A172 (cell line): Measurements from ENCODE around the gene RCAN1. TPM values are rescaled to one million over a fixed set of nuclear protein-coding genes. Genes with fewer than 3 reads are reported as not detected.

ENCODE experiments used
- DNase-seq: peaks from one replicate; pipeline ENCODE4 v3.0.0-alpha.2; 2015; ENCODE audit warnings: low spot score
- total RNA-seq: library from RNA; depleted of rRNA; stranded (reverse); fragments of >200 nt; shearing (Covaris generic); gene quantifications from 2 replicates; pipeline ENCODE4 v1.2.3, GENCODE V29; 2014

The RCAN1 gene
- total RNA-seq, 1 experiment from 2014 or later, result 61.5 TPM

- peak; percentile 69 for DNase-seq
Observed at GRCh38 chr21:34599534-34600101, 15.3 kb downstream of the RCAN1 start.

- peak; percentile 75 for DNase-seq
Observed at GRCh38 chr21:34598931-34599400, 15.9 kb downstream of the RCAN1 start.

DNA sequence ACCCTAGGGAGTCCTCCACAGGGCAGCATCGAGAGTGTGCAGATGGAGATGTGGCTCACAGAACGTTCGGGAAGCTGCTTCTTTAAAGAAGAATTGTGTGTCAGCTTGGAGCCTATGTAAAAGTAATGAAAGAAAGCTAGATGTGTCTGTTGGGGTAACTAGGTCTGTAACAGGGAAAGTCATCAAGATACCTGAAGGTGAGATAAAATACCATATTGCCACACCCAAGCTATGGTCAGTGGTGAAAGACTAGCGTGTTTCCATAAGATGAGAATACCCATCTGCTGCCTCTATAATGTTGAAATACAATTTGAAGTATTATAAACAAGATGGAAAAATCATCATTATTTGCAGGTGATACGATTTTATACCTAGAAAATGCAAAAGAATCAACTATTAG lies 17.5 kb downstream of the RCAN1 start:
- no peak for DNase-seq

DNA sequence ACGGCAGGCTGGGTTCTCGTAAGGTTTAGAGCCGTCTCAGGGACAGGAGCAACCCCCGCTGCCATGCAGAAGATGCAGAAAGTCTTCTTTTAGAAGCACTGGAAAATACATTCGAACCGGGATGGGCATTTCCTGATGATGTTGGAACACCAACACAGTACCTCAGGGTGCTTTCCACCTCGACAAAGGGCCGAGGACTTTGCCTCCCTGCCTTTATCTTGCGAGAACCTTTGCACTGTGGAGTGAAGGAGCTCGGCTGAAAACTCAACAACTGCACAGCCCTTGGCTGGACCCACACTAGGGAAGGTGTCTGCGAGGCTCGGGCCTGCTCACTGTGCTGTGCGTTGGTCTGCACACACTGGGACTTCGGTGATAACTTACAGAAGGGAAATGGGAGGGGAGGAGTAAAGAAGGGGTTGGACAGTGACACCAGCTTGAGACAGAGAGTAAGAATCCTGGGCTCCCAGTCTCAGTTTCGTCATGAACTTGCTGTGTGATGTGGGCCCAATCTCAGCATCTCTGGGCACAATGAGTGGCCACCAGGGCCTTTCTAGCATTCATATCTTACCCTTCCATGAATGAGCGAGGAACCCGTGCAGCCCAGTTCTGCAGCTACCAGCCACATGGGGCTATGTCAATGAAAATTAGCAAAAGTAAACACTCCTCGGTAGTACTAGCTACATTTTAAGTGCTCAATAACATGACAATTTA lies 18.2 kb downstream of the RCAN1 start:
- no peak for DNase-seq

GRCh38 chr21:34595457-34595856 lies 19.5 kb downstream of the RCAN1 start:
- DNase-seq, result no peak

- DNase-seq, result no peak
Observed at GRCh38 chr21:34594566-34595234, 20.2 kb downstream of the RCAN1 start.

DNA sequence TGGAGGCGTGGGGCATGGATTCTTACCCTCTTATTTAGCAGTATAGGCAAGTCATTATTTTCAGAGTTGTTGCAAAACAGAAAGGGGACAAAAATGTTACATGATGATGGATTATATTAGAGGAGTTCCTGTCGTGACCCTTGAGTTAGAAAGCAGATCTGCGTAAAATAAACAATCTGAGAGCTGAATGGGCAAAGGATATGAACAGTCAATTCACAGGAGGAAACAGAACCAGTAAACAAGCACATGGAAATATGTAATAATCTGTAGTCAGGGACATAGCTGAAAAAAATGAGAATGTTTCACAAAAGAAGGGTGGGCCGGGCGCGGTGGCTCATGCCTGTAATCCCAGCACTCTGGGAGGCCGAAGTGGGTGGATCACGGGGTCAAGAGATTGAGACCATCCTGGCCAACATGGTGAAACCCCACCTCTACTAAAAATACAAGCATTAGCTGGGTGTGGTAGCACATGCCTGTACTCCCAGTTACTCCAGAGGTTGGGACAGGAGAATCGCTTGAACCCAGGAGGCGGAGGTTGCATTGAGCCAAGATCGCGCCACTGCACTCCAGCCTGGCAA lies 20.9 kb downstream of the RCAN1 start:
- no peak for DNase-seq

DNA sequence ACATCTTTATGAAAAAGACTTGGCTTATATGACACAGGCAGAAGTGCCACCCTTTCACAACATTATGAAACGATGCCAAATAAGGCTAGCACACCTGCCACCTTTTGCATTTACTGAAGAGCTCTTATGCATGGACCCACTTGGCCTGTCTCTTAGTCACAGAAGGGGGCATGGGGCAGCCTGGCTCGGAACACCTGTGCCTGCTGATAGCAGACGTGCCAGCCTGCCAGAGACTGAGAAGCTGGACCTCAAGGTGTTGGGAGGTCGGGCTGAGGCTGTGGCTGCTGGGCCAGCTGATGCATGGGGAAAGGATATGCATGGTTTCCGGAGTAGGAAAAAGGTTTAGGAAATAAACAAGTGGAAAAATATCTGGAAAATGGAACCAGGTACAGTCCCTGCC lies 21.5 kb downstream of the RCAN1 start:
- DNase-seq, result no peak

DNA sequence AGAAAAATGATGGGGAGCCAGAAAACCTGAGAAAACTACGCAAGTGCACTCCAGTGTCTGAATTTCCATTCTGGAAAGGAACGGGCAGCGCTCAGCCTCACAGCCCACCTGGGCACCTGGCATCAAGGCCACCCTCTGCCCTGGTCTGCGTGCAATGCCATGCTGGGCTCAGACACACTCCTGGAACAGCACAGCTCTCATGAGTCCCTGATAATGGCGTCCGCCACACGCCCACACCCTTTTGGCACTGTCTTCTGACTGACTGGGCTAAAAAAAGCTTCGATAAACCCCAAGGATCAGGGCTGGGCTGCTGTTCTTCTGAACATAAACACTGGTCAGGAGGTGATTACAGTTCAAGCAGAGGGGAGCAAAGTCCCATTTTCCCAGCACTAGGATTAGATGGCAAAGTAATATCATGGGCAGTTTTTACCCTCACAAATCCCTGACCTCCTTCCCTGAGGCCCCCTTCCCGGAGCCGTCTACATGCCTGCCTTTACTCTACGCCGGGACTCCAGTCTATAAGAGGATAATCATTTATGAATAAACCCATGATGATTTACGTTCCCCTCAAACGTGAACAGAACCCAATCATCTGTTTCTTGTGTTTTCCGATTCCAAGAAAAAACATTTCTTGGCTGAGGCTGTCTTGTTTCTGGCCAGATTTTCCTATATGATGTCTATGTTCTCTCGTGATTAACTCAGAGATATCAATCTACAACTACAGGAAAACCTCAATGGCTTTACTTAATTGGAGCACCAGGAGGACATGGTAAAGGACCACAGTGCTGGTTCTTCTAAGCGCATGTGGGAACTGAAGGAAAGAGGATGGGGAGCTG lies 22.6 kb downstream of the RCAN1 start:
- no peak for DNase-seq

DNA sequence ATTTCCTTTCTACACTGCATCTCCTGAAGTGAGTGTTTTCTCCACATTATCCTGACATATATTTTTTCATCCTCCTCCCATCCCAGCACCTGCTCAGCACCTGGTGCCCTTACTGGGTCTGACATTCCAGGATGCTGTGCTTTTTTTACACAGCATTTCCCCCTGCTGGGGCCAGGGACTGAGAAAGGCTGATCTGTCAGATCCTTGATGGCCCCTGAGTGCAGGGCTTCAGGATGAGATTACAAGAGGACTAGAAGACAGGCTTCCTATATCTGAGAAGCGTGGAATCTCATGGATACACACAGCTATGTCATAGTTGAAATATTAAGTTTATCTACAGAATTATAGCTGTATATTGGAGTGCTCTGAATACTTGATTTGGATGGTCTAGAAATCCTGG lies 24.4 kb downstream of the RCAN1 start:
- no peak for DNase-seq

DNA sequence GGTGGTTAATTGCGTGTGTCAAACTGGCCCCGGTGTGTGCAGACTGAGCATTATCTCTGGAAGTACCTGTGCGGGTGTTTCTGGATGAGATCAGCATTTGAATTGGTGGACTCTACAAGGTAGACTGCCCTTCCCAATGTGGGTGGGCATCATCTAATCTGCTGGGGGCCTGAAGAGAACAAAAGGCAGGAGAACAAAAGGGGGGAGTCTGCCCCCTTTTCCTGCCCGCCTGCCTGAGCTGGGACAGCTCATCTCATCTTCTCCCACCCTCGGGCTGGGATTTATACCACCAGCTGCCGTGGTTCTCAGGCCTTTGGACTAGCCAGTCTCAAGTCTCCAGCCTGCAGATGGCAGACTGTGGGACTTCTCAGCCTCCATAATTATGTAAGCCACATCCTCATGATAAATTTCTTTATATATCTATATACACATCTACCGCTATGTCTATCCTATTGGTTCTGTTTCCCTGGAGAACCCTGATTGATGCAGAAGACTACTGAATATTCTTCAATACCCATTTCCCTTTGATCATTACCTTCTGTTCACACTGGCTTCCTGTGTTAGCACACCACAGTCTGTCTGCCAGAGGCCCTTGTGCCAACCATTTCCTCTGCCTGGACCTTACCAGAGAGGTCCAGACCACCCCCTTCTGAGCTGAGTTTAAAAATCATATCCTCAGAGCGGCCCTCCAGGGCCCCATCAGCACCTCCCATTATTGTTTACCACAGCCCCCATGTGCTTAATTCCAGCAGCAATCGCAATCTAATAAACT lies 25.2 kb downstream of the RCAN1 start:
- no peak for DNase-seq

- DNase-seq, result no peak
Observed at GRCh38 chr21:34583926-34584563, 30.9 kb downstream of the RCAN1 start.

GRCh38 chr21:34582506-34583150 lies 32.3 kb downstream of the RCAN1 start:
- DNase-seq, result peak; percentile 57

DNA sequence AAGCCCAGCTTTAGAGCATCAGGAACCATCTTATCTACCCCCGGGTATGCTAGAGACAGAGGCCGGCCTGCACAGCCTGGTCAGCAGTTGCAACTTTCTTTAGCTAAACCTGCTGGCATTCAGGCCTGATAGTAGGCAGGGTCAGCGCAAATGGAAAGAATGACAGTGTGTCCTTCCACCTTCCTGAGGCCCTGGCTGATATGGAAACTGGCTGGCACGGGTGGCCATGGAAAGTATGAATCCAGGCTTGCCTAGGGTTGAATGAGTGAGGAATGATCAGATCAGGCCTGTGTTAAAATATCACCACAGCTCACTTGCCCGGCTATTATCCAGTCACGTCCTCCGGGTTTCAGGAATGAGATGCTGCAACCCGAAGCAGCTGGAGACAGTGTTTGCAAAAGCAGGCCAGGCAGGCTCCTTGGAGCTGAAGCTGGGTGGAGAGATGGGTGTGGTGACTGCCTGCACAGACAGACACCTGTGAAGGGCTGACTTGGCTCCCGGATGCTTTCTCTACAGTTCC lies 34.7 kb downstream of the RCAN1 start:
- no peak for DNase-seq

GRCh38 chr21:34579411-34579810 lies 35.5 kb downstream of the RCAN1 start:
- peak; percentile 39 for DNase-seq

DNA sequence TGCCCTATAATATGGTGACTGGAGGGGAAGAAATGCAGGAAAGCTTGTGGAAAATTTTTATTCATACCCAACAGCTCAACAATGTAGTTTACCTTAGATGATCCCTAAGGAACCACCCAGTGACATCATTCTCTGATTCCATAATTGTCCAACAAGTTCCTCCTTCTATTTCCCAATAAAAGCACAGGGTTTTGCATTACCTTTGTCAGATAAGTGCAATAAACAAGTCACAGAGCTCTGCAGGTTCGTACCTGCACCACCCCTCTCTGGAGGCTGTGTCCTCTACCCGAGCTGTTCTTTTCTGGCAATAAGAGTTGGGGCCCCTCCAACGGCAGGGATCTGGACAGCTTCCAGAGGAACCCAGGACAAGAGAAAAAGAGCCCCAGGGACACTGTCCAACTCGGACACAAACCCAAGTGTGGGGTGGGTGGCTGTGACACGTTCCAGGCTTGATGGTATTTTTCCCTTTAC lies 38.8 kb downstream of the RCAN1 start:
- no peak for DNase-seq

GRCh38 chr21:34574601-34575529 lies 40.0 kb downstream of the RCAN1 start:
- no peak for DNase-seq

DNA sequence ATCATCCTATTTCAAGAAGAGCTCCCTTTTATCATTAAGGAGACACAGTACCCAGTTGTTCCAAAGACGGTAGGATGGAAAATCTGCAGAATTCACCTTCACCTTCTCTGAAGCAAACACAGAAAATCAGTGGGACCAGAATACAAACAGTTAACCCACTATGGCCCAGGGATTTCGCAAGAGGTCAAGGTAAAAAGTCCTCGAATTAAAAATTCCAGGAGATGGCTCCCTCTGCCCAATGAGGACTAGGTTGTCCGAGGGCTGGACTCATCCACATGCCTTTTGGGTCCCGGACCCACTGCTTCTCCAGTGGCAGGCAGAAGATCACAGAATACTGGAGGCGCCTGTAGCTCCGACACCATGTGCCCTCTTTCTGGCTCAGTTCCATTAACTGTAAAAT lies 42.9 kb downstream of the RCAN1 start:
- no peak for DNase-seq

- no peak for DNase-seq
Observed at GRCh38 chr21:34570313-34570712, 44.6 kb downstream of the RCAN1 start.
